ENCODE results near the gene HOXD4. TPM values are rescaled to one million over a fixed set of nuclear protein-coding genes. Genes with fewer than 3 reads are reported as not detected.
A peak's percentile ranks its signal among the peaks of the same experiment; 100 is the strongest.

HOXD4 gene
- total RNA-seq, 4 donors from 2014 or later, result 0.29 to 1.4 TPM; not detected in 2

- DNase-seq (no peak), ATAC-seq (no peak)
- Histone ChIP-seq H3K27ac (peak overlapping the region in 1 of 4 donors; percentile 84), H3K4me3 (peak overlapping the region; percentile 60 to 73 (median 70)), H3K36me3 (no peaks in the 10 kb centered on the region), H3K27me3 (peaks cover 68 to 85% (median 83%) of the 10 kb centered on the region in 3 donors), H3K4me1 (peaks cover 5 to 14% of the 10 kb centered on the region in 2 donors), H3K9me3 (no peaks in the 10 kb centered on the region)
- TF ChIP-seq CTCF (IDR thresholded peaks at IDR 0.05 in 4 of 5, conservative IDR thresholded peaks at IDR 0.05 in 1 of 5) (no peak), POLR2A (IDR thresholded peaks at IDR 0.05) (no peak)
- intact Hi-C loops (cut with DNase I; ENCODE audit: low total_unique reads), result loop anchor here (10.0 kb wide), 1 partner anchor 1023 kb away; no protein-coding TSS in a partner anchor
- in situ Hi-C loops (cut with MboI; ENCODE audit: low sequenced_read_pairs in 4 of 4), result loop anchor here in 3 of 4 donors (10.0 to 25.0 kb wide), 2 partner anchors 513 to 691 kb away; no protein-coding TSS in a partner anchor
Observed at GRCh38 chr2:176121190-176122051, 29.9 kb upstream of the HOXD4 start.

GRCh38 chr2:176122052-176122682, 29.2 kb upstream of the HOXD4 start:
- Histone ChIP-seq H3K27me3 (peaks cover 61 to 81% (median 77%) of the 10 kb centered on the region in 3 donors), H3K4me3 (peak overlapping the region; percentile 60 to 73 (median 70)), H3K36me3 (no peaks in the 10 kb centered on the region), H3K27ac (peak overlapping the region; percentile 32 to 84 (median 66)), H3K4me1 (peaks cover 9 to 14% of the 10 kb centered on the region in 2 donors), H3K9me3 (no peaks in the 10 kb centered on the region)
- ATAC-seq (peak; percentile 18 to 50), DNase-seq (no peak)
- intact Hi-C loops (cut with DNase I; ENCODE audit: low total_unique reads) (loop anchor here (10.0 kb wide), 1 partner anchor 1023 kb away; no protein-coding TSS in a partner anchor), in situ Hi-C loops (cut with MboI; ENCODE audit: low sequenced_read_pairs in 4 of 4) (loop anchor here in 3 of 4 donors (10.0 to 25.0 kb wide), 2 partner anchors 513 to 690 kb away; no protein-coding TSS in a partner anchor)
- no peak for TF ChIP-seq CTCF (IDR thresholded peaks at IDR 0.05 in 4 of 5, conservative IDR thresholded peaks at IDR 0.05 in 1 of 5)

- Histone ChIP-seq H3K27ac (peak within 1 kb of the TSS; percentile 32 to 84 (median 66)), H3K36me3 (no peaks in the 10 kb centered on the region), H3K27me3 (peaks cover 54 to 81% (median 71%) of the 10 kb centered on the region in 3 donors), H3K4me3 (peak within 1 kb of the TSS; percentile 60 to 73 (median 70)), H3K9me3 (no peaks in the 10 kb centered on the region), H3K4me1 (peaks cover 9 to 14% of the 10 kb centered on the region in 2 donors)
- intact Hi-C loops (cut with DNase I; ENCODE audit: low total_unique reads), result loop anchor here (10.0 kb wide), 1 partner anchor 1022 kb away; no protein-coding TSS in a partner anchor
- ATAC-seq, result peak; percentile 76 to 90
- in situ Hi-C loops (cut with MboI; ENCODE audit: low sequenced_read_pairs in 4 of 4), result loop anchor here in 3 of 4 donors (10.0 to 25.0 kb wide), 2 partner anchors 512 to 689 kb away; no protein-coding TSS in a partner anchor
- TF ChIP-seq CTCF (IDR thresholded peaks at IDR 0.05 in 4 of 5, conservative IDR thresholded peaks at IDR 0.05 in 1 of 5), result no peak
- TF ChIP-seq POLR2A (IDR thresholded peaks at IDR 0.05), result peak in 1 of 2 donors; percentile 47
- peak; percentile 53 to 60 for DNase-seq
Observed at GRCh38 chr2:176122683-176123410, 28.5 kb upstream of the HOXD4 start, which contains the start of gene HOXD9. TSS of gene HOXD9 (plus strand) at chr2:176122719. CDS start at chr2:176122769, 50 bp downstream.
